GM19452 (cell line): ENCODE data around the gene MT1X.

Source experiments
- ATAC-seq: cut with Tn5 transposase; IDR thresholded peaks from one replicate; pipeline ENCODE4 v1.9.1; 2021; ENCODE audit not compliant: unreplicated experiment

The MT1X gene

DNA sequence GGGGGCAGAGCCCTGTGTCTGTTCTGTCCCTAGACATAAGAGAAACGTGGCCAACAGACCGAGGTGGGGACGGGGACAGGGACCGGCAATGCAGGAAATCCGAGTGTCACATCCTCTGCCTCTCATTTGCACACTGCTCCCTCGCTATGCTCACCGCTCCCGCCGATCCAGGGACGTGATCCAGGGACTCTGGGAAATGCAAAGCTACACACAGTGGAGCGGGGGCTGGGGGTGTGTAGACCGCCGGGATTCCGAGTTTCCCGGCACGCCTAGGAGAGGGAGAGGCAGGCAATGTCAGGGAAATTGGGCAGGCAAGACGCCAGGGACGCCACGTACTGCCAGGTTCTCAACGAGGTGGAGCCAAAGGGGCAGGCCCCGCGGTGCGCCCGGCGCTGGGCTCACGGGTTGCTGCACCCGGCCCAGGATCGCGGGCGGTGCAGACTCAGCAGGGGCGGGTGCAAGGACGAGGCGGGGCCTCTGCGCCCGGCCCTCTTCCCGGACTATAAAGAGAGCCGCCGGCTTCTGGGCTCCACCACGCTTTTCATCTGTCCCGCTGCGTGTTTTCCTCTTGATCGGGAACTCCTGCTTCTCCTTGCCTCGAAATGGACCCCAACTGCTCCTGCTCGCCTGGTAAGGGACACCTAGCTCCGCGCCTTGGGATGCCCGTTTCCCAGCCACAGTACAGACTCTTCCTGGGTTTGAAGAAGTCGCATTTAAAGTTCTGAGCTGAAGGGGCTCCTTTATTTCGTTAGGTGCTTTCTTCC is at the start of gene MT1X:
Gene MT1X (plus strand): TSS at position 532 of the 764 bp plus-strand sequence. CDS start 71 bp downstream, at position 603.
- peak; percentile 97 for ATAC-seq

DNA sequence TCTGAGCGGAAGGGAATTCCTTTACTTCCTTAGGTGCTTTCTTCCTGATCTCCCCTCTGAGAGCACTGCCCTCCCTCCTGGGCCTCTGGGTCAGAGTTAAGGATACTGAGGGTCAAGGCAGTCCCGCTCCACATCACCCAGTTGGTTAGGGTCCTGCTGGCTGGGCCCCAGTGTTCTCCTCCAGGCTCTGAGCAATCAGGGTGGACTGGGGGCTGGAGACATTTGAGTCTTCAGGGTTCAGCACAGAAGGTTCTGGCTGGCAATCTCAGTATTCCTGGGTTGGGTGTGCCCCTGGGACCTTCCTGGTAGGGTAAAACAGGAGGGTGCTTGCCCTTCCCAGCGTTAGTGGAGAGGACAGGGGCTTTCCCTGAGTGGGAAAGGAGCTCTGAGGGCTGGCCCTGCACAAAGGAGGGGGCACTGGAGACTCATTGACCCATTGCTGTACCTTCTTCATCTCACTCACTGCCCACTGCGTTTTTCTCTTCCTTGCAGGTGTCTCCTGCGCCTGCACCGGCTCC is 49.4 kb upstream of the MT1X start:
- no peak for ATAC-seq

DNA sequence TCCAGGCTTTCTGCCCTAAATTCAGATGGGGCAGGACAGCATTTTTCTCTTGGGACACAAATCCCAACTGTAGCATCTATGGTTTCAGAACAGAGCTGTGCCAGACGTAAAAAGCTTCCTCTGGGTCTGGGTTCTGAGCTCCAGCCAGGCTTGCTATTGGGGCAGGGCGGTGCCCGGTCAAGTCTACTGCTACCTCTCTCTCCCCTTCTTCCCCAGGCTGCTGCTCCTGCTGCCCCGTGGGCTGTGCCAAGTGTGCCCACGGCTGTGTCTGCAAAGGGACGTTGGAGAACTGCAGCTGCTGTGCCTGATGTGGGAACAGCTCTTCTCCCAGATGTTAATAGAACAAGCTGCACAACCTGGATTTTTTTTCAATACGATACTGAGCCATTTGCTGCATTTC is 48.7 kb upstream of the MT1X start:
- no peak for ATAC-seq

GRCh38 chr16:56634715-56635440 is 47.4 kb upstream of the MT1X start:
- no peak for ATAC-seq

- no peak for ATAC-seq
These were observed 46.8 kb upstream of the MT1X start for GRCh38 chr16:56635441-56635967.

- ATAC-seq, result no peak
These were observed 45.5 kb upstream of the MT1X start for GRCh38 chr16:56636616-56637413.

DNA sequence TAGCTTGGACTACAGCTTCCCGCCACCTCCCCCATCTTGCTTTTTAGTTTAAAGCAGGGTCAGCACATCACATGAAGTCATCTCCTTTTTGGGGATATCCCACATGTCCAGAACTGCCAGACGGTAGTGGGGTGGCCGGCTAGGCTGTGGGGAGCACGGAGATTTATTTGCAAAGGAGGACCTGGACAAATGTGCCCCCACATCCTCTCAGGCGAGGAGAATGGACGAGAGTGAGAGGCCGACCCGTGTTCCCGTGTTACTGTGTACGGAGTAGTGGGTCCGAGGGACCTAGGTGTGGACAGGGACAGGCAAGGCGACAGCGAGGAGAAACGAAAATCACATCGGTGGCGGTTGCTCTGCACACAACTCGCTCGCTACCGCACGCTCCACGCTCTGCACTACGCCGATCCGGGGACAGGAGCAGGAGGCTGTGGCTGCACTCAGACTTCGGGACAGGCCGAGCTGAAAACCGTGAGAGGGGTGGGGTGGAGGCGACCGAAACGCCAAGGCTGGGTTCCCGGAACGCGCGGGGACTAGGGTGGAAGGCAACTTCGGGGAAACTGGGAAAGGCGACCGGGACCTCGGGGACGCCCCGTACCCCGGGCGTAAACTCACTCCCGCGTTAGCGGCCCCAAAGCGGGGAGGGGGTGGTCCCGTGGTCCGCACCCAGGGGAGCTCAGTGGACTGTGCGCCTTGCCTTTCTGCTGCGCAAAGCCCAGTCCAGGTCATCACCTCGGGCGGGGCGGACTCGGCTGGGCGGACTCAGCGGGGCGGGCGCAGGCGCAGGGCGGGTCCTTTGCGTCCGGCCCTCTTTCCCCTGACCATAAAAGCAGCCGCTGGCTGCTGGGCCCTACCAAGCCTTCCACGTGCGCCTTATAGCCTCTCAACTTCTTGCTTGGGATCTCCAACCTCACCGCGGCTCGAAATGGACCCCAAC is 44.2 kb upstream of the MT1X start, which contains the start of gene MT1A:
Gene MT1A (plus strand): TSS at position 853 of the 937 bp plus-strand sequence. CDS start 73 bp downstream, at position 926.
- no peak for ATAC-seq

DNA sequence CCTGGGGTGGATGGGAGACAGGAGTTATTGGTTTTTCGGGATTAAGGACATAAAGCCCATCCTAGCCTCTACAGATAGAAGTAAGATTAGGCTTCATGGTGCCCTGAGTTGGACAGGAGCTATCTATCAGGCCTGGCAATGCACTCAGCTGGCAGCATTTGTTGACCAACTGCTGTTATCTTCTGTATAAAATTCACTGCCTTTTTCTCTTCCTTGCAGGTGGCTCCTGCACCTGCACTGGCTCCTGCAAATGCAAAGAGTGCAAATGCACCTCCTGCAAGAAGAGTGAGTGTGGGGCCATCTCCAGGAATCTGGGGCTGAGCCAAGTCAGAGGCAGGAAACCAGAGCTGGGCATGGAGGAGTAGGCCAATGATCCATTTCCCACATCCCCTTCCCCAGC is 43.2 kb upstream of the MT1X start:
- no peak for ATAC-seq

- ATAC-seq, result no peak
These were observed 42.2 kb upstream of the MT1X start for GRCh38 chr16:56640076-56640475.

DNA sequence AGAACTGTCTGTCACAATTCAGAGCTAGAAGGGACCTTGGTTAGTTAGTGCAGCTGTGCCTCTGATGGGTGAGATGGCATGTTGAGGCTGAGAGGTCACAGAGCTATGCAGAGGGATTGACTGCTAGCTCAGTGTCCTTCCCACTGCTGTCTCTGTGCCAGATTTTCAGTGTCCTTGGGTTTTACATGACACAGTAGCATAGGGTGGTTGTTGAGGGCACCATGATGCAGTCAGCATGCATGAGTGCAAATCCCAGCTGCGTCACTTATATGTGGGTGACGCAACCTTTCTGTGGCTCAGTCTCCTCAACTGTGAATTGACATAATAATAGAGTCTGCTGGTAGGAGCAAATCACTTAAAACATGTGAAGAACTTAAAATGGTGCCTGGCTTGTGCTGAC is 41.1 kb upstream of the MT1X start:
- ATAC-seq, result no peak

DNA sequence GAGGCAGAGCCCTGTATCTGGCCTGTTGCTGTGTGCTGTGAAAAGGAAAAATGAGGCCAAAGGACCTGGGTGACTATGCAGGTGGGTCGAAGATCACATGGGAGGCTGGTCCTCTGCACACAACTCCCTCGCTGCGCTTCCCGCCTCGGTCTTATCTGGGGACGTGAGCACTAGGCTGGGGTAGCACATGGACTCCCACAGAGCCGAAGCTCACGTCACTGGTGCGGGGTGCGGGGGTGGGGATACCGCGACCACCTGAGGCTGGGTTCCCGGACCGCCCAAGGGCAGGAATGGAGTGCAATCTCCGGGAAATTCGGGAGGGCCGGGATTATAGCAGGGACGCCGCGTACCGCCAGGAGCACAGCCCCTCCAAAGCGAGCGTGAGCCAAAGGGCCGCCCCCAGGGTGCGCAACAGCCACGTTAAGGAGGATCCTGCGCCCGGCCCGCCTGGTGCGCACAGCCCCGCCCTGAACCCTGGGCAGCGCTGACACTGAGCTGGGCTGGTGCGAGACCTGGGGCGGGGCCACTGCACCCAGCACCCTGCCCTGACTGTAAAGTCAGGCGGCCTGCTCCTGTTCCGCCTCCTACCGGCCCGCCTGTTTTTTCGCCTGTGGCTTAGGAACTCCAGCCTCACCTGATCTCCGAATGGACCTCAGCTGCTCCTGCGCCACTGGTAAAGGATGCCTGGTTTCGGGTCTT is 39.0 kb upstream of the MT1X start:
- ATAC-seq, result no peak

DNA sequence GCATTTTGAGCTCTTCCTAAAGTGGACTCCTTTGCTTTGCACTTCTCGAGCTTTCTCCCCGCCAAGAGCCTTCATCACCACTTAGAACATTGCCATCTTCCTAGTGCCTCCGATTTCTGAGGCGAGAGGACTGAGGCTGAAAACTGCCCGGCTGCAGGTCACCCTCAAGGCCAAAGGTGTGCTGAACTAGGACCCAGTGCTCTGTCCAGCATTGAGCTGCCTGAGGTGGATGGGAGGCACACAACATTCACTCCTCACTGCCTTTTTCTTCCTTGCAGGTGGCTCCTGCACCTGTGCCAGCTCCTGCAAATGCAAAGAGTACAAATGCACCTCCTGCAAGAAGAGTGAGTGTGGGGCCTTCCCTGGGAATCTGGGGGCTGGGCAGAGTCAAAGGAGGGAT is 38.4 kb upstream of the MT1X start:
- ATAC-seq, result no peak

DNA sequence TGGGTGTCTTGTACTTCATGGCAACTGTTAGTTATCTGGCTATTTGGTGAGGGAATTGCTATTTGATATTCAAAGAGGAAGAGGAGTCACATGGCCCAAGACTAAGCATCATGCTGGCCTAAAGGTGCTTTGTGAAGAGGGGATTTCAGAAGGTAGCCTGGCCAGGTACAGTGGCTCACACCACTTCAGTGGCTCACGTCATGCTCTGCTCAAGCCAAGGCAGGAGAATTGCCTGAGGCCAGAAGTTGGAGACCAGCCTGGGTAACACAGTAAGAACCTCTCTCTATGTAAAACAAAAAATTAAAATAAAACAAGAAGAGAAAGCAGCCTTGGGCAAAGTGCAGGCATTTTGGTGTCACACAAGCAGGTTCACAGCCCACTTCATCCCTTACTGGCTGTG is 37.0 kb upstream of the MT1X start:
- ATAC-seq, result no peak

- no peak for ATAC-seq
These were observed 36.4 kb upstream of the MT1X start for GRCh38 chr16:56645838-56646237.

GRCh38 chr16:56647641-56648431 is 34.4 kb upstream of the MT1X start:
- no peak for ATAC-seq

DNA sequence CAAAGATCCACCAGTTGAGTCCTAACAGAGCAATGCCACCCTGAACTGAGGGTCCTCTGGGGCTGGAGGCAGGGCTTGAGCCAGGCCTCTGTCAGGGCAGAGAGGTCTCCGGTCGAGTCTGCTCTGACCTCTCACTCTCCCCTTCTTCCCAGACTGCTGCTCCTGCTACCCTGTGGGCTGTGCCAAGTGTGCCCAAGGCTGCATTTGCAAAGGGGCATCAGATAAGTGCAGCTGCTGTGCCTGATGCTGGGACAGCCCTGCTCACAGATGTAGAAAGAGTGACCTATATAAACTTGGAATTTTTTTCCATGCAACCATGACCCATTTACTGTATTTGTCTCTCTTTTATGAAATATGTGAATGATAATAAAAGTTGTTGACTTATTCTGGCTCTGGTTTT is 33.0 kb upstream of the MT1X start:
- no peak for ATAC-seq

DNA sequence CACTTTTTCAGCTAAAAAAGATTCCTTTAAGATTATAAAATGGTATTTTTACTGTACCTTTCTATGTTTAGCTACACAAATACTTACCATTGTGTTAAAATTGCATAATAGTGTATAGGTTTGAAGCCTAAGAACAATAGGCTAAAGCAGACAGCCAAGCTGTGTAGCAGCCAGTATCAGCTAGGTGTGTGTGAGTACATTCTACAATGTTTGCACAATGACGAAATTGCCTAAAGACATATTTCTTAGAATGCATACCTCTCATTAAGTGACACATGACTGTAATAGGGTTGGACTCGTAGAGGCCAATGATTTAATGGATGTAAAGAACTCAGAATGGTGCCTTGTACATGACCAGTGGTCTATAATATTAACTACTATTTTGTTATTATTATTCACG is 32.5 kb upstream of the MT1X start:
- no peak for ATAC-seq

DNA sequence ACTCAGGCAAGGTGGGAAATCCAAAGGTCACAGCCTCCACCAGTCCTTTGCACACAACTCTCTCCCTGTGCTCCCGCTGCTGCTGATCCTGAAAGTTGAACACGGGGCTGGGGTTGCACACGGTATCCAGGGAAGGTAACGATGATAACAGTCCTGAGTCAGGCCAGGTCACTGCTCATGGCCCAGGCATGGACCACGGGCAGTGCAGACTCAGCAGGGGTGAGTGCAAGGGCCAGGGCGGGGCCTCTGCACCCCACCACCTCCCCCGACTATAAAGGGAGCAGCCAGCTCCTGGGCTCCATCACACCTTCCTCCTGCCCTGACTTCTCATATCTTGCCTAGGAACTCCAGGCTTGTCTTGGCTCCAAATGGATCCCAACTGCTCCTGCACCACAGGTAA is 30.7 kb upstream of the MT1X start, which contains the start of gene MT1B:
Gene MT1B (plus strand): TSS at position 301 of the 400 bp plus-strand sequence. CDS start 68 bp downstream, at position 369.
- no peak for ATAC-seq
